ENCODE results near the gene PLD5. TPM values are rescaled to one million over a fixed set of nuclear protein-coding genes. Genes with fewer than 3 reads are reported as not detected.

The PLD5 gene
- total and polyA plus RNA-seq, 2 donors (not counting 3 experiments of a cell fraction or from before 2014, with no cell fraction given): not detected

GRCh38 chr1:242412921-242413320 lies 111.6 kb downstream of the PLD5 start:
- Histone ChIP-seq H3K4me1 (ENCODE audit: control insufficient read depth, extremely low read depth, insufficient read depth, low read length) (no peaks in the 10 kb centered on the region), H3K36me3 (ENCODE audit: control insufficient read depth in 2 of 2, extremely low read depth in 1 of 2, insufficient read depth in 2 of 2, low read length in 2 of 2) (no peaks in the 10 kb centered on the region), H3K4me2 (ENCODE audit: insufficient read depth, low read length) (no peak overlapping the region), H3K4me3 (replicated peaks in 1 of 3; ENCODE audit: insufficient read depth in 1 of 3, low read depth in 1 of 3, low read length in 3 of 3) (no peak overlapping the region), H3K9me3 (replicated peaks; ENCODE audit: control insufficient read depth, insufficient read depth, low read length) (peaks cover 3% of the 10 kb centered on the region), H3K9me1 (replicated peaks; ENCODE audit: control insufficient read depth, extremely low read depth, insufficient read depth, low read length) (no peaks in the 10 kb centered on the region), H4K20me1 (replicated peaks; ENCODE audit: control insufficient read depth, extremely low read depth, insufficient read depth, low read length) (no peaks in the 10 kb centered on the region), H3K27ac (ENCODE audit: insufficient read depth, low read depth, low read length) (no peak overlapping the region), H2AFZ (ENCODE audit: low read depth, low read length) (no peak overlapping the region), H3K27me3 (ENCODE audit: control insufficient read depth in 2 of 2, insufficient read depth in 2 of 2, low read length in 2 of 2) (no peaks in the 10 kb centered on the region), H3K79me2 (ENCODE audit: control insufficient read depth, insufficient read depth, low read length) (no peaks in the 10 kb centered on the region), H3K9ac (replicated peaks; ENCODE audit: extremely low read depth, insufficient read depth, low read length) (no peak overlapping the region)
- no peak for FAIRE-seq
- no TSS peak for BruUV-seq (replicated peaks)
- TF ChIP-seq EZH2 (IDR thresholded peaks at IDR 0.05; ENCODE audit: borderline replicate concordance, low read depth, low read length, severe bottlenecking): no peak
- no peak for TF ChIP-seq MYC (IDR thresholded peaks at IDR 0.05; ENCODE audit: low read depth, low read length)
- no peak for TF ChIP-seq JUN (IDR thresholded peaks at IDR 0.05; ENCODE audit: borderline replicate concordance, insufficient read depth, insufficient read length, low read depth)
- no peak for TF ChIP-seq POLR2AphosphoS5 (IDR thresholded peaks at IDR 0.05; ENCODE audit: insufficient read depth, low read depth, low read length)
- TF ChIP-seq MAX (IDR thresholded peaks at IDR 0.05; ENCODE audit: insufficient read depth, insufficient read length): no peak
- ChIA-PET CTCF (no interaction called here), POLR2A (no interaction called here)
- intact Hi-C loops (cut with micrococcal nuclease): no loop called here
- dilution Hi-C loops (cut with MboI; ENCODE audit: extremely low pct_ligation_motif_present, low sequenced_read_pairs): no loop called here
- DNase-seq (ENCODE audit: low read depth, low spot score): no peak

- dilution Hi-C loops (cut with MboI; ENCODE audit: extremely low pct_ligation_motif_present, low sequenced_read_pairs) (no loop called here), intact Hi-C loops (cut with micrococcal nuclease) (no loop called here)
- no peaks in the 10 kb centered on the region for H4K20me1 ChIP-seq (replicated peaks; ENCODE audit: control insufficient read depth, extremely low read depth, insufficient read depth, low read length)
- H3K9me1 ChIP-seq (replicated peaks; ENCODE audit: control insufficient read depth, extremely low read depth, insufficient read depth, low read length): no peaks in the 10 kb centered on the region
- H3K9me3 ChIP-seq (replicated peaks; ENCODE audit: control insufficient read depth, insufficient read depth, low read length): peaks cover 3% of the 10 kb centered on the region
- no peaks in the 10 kb centered on the region for H3K36me3 ChIP-seq (ENCODE audit: control insufficient read depth in 2 of 2, extremely low read depth in 1 of 2, insufficient read depth in 2 of 2, low read length in 2 of 2)
- FAIRE-seq (no peak), DNase-seq (ENCODE audit: low read depth, low spot score) (no peak)
- no peak overlapping the region for H3K27ac ChIP-seq (ENCODE audit: insufficient read depth, low read depth, low read length)
- no peak overlapping the region for H3K4me2 ChIP-seq (ENCODE audit: insufficient read depth, low read length)
- ChIA-PET CTCF (no interaction called here), POLR2A (no interaction called here)
- no peak overlapping the region for H2AFZ ChIP-seq (ENCODE audit: low read depth, low read length)
- no peak overlapping the region for H3K9ac ChIP-seq (replicated peaks; ENCODE audit: extremely low read depth, insufficient read depth, low read length)
- H3K4me1 ChIP-seq (ENCODE audit: control insufficient read depth, extremely low read depth, insufficient read depth, low read length): no peaks in the 10 kb centered on the region
- BruUV-seq (replicated peaks): no TSS peak
- no peak overlapping the region for H3K4me3 ChIP-seq (replicated peaks in 1 of 3; ENCODE audit: insufficient read depth in 1 of 3, low read depth in 1 of 3, low read length in 3 of 3)
- no peaks in the 10 kb centered on the region for H3K27me3 ChIP-seq (ENCODE audit: control insufficient read depth in 2 of 2, insufficient read depth in 2 of 2, low read length in 2 of 2)
- no peaks in the 10 kb centered on the region for H3K79me2 ChIP-seq (ENCODE audit: control insufficient read depth, insufficient read depth, low read length)
- TF ChIP-seq POLR2AphosphoS5 (IDR thresholded peaks at IDR 0.05; ENCODE audit: insufficient read depth, low read depth, low read length): no peak
- no peak for TF ChIP-seq POLR2A (IDR thresholded peaks at IDR 0.05; ENCODE audit: low read depth, low read length)
- no peak for TF ChIP-seq GATA2 (IDR thresholded peaks at IDR 0.05; ENCODE audit: insufficient read depth, insufficient read length, low read depth, low read length)
- TF ChIP-seq MYC (IDR thresholded peaks at IDR 0.05; ENCODE audit: low read depth, low read length): no peak
- no peak for TF ChIP-seq EZH2 (IDR thresholded peaks at IDR 0.05; ENCODE audit: borderline replicate concordance, low read depth, low read length, severe bottlenecking)
- no peak for TF ChIP-seq MAX (IDR thresholded peaks at IDR 0.05; ENCODE audit: insufficient read depth, insufficient read length)
- no peak for TF ChIP-seq CTCF (IDR thresholded peaks at IDR 0.05; ENCODE audit: extremely low read depth in 1 of 2, insufficient read depth in 1 of 2, low read depth in 1 of 2, low read length in 2 of 2)
- TF ChIP-seq FOS (IDR thresholded peaks at IDR 0.05; ENCODE audit: borderline replicate concordance, insufficient read depth, low read length): no peak
- no peak for TF ChIP-seq JUN (IDR thresholded peaks at IDR 0.05; ENCODE audit: borderline replicate concordance, insufficient read depth, insufficient read length, low read depth)
These were observed 112.6 kb downstream of the PLD5 start for GRCh38 chr1:242411901-242412300.

All from endothelial cell of umbilical vein (primary cell).